Activated T-cell treated with anti-CD3 and anti-CD28 coated beads for 24 hours (primary cell): Measurements from ENCODE around the gene LRTM2.

Source experiments
- DNase-seq: peaks from one replicate; pipeline ENCODE4 v3.0.0-alpha.2; 2020; ENCODE audit warnings: low read depth

LRTM2 gene

DNA sequence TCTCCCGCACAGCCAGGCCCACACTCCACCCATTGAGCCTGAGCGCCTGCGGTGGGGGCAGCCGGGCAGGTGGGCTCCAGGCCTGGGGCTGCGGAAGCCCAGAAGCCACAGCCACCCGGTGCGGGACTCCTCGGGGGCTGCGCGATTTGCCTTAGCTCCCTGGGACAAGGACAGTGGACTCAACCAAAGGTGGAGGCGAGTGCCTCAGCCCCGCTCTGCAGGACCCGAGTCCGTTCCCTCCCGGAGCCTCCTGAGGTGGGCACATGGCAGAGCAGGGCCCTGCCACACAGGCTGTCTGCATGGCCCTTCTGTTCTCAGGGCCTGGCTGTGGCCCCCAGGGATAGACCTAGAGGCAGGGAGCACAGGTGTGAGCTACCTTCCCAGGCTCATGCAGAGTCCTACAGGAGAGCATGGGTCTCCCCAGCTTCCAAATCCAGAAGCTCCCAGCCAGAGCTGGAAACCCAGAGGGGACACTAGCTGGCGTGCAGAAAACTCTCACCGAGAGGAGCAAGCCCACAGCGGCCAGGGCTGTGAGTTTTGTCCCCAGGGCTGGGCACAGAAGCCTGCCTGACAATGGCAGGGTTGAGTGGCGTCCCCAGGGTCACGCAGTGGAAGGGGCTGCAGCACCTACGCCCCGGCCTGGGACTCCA, 22.2 kb upstream of the LRTM2 start:
- DNase-seq: no peak

DNA sequence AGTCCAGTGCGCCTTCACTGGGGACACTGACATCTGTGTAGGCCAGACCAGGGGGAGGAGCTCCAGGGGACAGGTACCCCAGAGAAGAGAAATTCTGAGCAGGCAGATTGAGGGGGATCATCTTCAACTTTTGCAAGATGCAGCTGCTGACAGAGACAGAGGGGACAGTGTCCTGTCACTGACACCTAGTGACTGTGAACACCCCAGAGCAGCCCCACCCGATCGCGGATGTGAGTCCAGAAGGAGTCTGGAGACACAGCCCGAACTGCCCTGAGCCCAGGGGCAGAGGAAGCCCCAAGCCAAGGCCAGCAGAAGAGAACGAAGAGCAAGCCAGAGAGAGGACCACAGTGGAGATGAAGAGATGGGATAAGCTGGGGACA, 21.7 kb upstream of the LRTM2 start:
- DNase-seq: no peak

DNA sequence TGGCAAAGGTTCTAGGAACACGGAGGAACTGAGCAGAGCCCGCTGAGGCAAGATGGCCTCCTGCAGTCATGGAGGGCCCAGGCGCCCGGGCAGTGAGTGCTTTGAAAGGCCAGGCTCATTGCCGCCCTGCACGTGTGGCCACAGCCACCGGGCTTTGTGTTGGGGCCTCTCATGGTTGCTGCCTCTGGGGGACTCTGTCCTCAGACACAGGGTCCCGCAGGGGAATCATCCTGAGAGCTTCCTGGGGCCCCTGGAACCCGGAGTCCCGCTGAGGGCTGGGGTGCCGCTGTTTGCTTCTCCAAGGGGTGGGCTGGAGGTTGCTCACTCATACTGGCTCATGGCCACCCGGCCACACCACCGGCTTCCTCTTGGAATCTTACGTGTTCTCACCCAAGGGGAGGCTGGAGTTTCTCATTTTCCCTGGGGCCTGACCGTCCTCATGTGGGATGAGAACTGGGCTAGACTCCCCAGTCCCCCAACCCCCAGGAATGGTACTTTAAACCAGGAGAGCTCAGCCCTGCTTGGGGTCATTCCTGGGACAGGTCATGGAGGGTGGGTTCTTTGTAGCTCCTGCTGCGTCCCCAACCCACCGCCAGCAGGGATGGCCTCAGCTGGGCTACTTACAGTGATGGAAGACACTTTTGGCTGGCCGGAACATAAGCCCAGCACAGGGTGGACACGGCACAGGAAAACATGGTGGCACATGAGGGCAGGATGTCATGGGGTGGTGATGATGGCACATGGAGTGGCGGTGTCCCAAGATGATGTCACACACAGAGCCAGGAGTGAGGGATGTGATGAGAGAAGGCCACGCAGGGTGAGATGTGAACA, 21.1 kb upstream of the LRTM2 start:
- DNase-seq: no peak

DNA sequence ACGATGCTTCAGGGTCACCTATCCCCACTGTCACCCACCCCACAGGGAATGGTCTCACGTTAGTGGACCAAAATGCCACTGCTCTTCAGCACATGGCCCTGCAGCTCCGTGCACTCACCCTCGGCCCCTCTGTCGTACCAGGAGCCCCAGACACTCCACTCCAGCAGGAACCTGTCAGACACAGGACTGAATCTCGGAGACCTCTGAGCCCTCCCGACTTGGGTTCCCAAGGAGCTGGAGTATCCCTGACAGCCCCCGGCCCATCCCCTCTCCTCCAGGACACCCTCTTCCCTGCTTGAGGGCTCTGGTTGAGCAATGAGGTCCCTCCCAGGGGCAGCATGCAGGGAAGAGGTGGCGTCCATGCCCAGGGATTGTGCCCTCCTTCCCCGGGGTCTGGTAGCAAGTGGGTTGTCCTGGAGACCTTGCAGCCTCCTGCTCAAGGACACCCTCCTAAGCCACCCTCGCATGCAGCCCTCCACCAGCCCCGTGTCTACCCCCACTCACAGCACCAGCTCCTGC, 20.4 kb upstream of the LRTM2 start:
- no peak for DNase-seq

DNA sequence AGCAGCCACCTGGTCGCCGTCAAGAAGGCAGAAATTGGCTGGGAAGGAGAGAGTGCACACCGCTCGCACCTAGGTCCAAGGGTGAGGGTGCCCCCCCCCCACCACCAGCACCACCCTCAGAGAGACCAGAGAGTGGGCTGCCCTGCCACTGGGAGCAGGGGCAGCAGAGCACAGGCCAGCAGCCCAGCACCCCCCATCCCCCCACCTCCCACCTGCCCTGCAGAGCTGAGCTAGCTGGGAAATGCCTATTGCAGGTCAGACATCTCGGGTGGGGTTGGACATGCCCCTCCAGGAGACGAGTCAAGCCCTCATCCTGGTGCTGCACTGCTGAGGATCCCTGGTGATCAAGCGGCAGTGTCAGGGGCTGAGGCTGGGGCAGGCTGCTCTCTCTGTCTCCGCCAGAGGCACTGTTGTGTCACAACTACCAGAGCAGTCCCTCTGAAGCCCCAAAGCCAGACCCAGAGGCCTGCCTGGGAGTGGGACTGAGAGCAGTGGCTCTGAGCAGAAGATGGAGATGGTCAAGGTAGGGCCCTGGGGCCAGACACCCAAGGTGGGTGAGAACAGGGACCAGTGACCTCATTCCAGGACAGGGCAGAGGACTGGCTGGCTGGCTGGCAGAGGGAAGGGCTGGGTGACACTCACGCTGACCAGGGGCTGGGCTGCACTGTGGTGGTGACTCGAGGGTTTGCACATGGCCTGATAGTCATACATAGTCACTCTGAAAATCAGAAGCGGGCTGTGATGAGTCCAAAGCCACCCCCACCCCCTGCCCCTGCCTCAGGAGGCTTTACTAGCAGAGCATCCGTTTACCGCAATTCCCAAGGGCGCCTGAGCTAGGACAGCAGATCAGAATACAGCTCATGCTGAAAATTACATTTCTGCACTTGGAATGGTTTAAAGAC, 19.7 kb upstream of the LRTM2 start:
- DNase-seq: no peak

DNA sequence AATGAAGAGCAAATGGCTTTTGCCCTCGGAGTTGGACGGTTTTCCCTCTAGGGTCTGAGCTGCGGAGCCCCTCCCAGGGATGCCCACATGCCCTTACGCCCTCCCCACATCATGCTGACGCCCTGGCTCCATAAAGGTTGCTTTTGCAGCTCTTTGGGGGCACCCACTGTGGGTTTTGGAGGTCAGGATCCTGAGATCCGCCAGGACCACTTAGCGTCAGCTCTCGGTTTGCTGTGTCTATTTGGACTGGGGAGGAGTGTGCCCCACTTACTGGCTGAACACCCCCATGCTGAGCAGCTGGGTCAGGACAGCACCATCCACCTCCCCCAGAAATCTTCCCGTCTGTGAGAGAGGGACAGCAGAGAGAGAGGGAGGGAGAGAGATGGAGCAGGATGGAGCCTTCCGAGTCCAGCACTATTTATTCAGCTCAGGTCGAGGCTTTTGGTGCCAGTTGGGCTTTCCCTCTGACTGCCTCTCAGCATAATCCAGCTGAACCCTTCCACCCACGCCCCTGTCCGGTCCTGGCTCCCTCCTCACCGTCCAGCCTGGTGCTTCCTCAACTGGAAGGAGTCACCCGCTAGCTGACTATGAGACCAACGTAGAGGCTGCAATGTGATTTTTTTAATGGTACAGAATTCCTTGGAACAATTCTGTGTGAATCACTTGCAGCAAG, 18.9 kb upstream of the LRTM2 start:
- no peak for DNase-seq

DNA sequence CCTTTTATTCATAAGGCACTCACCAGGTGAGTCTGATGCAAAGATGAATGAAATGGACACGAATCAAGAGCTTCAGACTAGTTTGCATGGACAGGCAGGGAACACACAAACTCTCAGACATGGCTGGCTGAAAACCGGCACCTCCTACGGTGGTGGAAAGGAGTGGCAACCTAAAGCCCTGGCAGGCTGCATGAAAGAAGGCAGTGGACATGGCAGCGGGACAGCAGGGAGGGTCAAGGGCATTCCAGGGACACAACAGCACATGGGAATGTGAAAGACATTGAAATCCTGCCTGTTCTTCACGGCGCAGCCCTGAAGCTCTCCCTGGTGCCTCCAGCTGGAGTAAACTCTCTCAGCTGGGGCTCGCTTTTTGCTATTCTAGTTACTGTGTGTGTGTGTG, 16.6 kb upstream of the LRTM2 start:
- DNase-seq: no peak

DNA sequence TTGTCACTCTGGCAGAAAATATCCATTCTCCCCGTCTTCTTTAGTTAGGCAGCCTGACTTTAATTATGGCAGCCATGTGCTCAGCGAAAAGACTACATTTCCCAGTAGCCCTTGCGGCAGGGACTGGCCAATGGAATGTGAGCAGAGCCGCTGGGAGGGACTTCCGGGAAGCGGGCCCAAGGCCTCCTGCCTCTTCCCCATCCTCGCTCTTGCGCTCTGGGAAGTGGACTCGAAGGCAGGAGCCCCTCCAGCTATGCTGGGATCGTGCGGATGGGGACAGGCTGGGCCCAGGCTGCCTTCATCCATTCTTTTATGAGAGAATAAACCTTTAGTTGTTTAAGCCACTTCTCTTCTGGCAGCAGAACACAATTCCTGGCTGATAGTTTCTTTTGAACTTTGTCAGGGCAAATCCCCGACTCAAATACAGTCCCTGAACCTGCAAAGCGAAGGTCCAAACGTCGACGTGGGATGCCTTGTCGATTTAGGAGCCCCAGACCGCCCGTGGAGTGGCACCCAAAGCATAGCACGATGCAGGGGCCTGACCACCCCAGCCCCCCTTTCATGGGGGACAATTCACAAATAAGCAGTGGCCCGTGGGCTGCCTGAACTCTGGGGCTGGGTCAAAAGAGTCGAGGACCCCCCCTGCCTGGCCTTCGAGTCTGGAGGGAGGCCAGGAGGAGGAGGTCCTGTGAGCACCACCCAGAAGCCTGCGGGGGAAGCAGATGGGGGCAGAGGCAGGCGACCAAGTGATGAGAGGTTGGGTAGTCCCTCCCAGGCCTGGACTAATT, 15.6 kb upstream of the LRTM2 start:
- DNase-seq: peak; percentile 80

DNA sequence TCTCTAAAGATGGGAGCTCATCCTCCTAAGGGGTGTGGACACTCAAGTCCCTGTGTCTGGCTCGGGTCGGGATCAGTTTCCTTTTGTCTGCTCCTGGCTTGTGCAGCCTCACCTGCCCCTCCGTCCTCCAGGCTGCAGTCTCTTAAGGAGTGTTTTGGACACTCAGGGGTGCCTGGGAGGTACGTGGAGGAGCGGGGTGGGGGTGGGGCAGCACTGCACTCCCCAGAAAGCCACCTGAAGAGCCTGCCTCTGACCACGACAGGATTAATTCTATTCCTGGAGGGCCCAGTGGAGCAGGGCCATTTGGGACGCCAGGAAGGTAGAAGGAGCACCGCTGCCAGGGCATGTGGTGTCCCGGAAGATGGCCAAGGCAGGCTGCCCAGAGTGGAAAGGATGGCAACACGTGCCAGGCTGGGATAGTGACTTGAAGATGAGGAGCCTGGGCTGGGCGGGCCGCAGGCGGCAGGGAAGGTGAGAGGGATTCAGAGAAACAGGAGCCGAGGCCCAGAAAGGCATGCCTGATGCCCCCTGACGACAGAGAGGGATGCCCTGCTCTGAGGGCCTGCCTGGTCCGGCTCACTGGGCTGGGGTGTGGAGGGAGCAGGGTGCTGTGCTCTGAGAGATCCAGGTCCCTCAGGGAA, 14.8 kb upstream of the LRTM2 start:
- DNase-seq: no peak

DNA sequence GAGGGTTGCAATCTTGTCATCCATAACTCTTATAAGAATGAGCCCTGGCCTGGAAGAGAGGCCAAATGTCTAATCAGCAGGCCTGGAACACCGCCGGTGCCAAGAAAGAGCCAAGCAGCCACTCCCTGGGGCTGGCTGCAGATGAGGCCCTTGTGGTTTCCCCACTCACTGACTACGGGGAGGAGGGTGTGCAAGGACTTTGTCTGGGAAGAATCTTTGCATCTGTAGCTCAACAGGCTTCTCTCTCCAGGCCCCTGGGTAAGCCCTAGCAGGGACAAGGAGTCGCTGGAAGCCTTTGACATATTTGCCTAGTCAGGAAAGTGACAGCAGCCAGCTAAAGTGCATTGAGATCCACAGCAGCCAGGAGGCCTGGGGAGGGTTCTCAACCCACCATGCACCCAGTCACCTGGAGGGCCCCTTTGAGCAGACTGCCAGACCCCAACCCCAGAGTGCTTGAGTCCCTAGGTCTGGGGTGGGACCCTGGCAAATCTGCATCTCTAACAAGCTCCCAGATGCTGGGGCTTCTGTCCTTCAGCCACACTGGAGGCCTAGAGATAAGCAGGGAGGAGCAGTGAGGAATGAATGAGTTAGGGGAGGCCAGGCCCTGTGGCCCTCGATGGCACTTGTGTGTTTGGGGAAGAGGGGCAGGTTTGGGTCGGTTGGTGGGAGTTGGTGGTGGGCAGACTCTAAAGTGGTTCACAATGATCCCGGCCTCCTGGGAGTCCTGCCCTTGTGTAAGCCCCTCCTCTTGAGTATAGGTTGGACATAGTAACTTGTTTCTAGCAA, 13.9 kb upstream of the LRTM2 start:
- DNase-seq: no peak

DNA sequence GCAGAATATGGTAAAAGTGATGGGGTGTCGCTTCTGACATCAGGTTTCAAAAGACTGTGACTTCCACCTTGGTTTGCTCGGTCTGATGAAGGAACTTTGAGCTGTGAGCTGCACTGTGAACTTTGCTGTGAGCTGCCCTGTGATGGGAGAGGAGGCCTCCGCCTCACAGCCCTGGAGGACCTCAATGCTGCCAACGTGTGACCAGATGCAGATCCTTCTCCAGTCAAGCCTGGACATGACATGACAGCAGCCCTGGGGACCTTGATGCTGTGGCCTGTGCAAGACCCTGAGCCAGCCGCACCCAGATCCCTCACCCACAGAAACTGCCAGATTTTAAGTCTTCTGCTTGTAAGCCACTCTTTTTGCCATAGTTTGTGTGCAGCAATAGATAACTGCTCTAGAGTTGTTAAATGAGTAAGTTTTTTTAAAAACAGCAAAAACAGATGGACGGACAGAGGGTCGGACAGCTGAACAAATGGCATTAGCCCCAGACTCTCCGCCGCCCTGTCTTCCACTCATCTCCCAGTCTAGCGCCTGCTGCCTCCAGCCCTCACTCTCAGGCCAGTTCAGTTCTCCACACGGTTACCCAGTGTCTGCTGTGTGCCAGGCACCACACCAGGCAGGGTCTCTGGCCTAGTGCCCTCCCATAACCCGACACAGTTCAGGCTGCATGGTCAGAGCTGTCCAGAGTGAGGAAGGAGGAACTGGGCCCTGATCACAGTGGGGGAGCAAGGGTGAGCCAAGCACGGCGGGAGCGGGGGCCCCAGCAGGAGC, 13.1 kb upstream of the LRTM2 start:
- no peak for DNase-seq

DNA sequence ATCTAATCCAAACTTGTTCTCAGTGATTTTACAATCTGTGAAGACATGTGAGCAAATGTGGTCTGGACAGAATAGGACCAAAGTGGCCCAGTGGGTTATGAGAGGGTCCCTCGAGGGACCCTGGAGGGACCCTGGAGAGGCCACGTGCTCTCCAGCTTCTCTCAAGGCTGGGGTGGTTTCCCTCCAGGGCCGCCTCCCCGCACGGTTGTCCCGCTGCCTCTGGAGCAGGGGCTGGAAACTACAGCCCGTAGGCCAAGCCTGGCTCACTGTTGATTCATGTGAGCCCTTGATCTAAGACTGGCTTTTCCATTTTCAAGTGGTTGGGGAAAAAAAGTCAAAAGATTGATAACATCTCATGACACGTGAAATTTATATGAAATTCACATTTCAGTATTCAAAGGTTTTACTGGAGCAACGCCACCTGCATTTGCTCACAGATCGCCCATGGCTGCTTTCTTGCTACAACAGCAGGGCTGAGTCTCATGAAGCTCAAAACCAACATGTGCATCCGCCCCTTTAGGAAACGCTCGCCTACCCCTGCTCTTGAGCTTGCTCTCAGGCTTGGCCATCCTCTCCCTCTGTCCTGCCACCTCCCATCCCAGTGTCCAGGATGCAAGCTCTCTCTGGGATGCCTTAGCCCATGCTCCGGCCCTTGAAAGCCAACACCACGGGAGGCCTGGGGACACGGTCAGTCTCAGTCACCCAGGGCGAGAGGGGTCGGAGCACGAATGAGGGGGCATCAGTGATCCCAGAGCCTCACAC, 12.1 kb upstream of the LRTM2 start:
- no peak for DNase-seq

DNA sequence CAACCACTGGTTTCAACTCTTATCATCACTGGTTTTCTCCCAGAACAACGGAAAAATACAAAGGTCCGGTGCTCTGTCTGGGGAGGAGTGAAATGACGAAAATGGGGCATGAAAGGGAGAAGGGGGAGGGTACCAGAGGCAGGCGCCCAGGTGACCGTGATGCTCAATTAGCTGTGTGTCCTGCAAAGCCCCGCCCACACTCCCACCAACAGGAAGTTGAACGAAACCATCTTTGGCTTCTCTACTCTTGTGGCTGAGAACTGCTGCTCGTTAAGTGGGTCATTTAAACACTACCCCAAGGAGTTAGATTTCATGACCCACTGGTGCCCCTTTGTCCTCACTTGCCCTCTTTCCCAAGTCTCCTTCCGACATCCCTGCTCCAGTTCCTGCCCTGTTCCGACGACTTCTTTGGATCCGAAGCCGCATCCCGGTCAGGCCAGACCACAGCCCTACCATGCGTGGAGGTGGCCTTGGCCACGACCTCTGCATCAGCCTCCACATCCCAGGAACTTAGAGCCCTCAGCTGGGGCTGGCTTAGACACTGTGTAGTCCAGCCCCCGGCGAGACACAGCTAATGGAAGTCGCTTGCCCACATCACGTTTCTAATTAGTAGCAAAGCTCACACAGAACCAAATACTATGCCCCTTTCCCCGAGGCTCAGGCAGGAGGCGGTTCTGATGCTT, 11.4 kb upstream of the LRTM2 start:
- no peak for DNase-seq

DNA sequence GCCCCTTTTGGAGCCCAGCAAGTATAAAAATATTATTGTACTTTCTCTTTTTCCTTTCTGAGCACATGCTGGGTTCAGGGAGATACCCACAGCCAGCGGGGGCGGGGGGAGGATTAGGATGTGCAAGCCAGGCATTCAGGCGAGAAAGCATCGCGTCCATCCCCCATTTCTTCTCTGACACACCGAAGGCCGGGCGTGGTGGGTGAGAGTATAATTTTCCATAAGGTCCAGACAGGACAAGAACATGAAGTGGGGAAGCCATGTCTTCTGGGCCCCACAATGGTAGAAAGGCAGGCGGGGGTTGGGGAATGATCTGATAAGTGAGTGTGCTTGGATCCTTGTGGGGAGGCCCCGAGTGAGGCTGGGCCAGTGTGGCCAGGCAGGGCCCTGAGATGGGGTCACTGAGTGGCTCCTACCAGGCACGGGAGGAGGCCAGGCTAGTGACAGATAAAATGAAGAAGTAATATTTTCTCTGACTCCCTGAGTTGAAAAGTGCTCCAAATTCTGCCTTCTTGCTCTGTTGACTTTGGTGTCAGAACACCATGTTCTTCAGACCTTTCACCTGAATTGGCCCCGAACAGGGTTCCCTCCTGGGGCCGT, 10.7 kb upstream of the LRTM2 start:
- DNase-seq: no peak

DNA sequence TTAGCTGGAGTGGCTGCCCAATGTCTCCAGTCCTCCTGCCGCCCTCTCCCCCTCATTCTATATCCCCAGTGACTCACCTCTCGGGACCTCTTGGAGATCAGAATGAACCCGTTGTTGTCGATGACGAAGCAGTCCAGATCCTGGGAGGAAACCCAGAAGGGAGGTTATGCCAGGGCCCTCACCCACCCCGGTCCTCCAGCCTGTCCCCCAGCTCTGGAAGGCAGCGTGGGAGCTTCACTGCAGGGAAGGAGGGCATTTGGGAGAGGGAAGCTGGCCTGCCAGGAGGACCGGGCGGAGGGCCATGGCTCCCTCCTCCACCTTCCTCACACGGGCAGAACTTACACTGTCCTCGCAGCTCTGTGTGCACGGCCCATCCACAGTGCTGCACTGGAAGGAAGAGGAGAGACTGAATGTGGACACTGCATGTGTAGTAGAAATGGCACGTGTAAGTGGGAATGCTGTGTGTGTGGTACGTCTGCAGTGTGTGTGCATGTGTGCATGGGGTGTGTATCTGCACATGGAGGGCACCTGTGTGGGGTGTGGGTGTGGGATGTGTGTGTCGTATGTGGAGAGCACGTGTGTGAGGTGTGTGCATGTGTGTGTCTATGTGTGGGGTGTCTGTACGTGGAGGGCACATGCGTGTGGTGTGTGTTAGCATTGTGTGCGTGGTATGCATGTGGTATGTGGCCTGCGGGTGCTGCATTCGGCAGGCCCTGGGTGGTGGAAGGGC, 10.0 kb upstream of the LRTM2 start:
- DNase-seq: no peak

DNA sequence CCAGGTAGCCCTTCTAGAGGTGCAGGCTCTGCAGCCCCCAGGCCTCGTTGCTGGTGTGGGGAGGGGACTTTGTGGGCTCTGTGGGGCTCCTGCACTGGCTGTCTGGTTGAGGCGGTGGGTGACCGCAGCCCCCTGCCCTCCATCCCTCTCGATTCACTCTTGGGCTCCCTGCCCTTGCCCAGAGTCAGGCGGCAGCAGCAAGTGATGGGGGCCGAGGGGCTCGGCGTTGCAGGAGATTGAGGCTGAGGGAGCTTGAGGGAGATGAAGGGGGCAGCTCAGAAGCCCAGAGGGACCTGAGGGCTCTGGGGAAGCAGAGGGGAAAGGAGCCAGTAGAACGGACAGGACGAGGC, 9.5 kb upstream of the LRTM2 start:
- no peak for DNase-seq
